ENCODE results near the gene YY1AP1.

- no peak for TF ChIP-seq POLR2A (IDR thresholded peaks at IDR 0.05)
- TF ChIP-seq, protein P1, sequence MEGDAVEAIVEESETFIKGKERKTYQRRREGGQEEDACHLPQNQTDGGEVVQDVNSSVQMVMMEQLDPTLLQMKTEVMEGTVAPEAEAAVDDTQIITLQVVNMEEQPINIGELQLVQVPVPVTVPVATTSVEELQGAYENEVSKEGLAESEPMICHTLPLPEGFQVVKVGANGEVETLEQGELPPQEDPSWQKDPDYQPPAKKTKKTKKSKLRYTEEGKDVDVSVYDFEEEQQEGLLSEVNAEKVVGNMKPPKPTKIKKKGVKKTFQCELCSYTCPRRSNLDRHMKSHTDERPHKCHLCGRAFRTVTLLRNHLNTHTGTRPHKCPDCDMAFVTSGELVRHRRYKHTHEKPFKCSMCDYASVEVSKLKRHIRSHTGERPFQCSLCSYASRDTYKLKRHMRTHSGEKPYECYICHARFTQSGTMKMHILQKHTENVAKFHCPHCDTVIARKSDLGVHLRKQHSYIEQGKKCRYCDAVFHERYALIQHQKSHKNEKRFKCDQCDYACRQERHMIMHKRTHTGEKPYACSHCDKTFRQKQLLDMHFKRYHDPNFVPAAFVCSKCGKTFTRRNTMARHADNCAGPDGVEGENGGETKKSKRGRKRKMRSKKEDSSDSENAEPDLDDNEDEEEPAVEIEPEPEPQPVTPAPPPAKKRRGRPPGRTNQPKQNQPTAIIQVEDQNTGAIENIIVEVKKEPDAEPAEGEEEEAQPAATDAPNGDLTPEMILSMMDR (IDR thresholded peaks at IDR 0.05), result no peak
Measured at GRCh38 chr1:155669233-155670162, 19.1 kb downstream of the YY1AP1 start.

Data from right lobe of liver (tissue), 4 donors.